Ecto neural progenitor cell (in vitro differentiated cells): ENCODE measurements around the gene UBE2L5.

Experiments
- DNase-seq: peaks from one replicate; pipeline ENCODE4 v3.0.0-alpha.2; 2018; ENCODE audit warnings: low spot score

Gene UBE2L5

GRCh38 chr13:30422054-30422839 lies at the start of gene UBE2L5:
UBE2L5 (plus strand) TSS chr13:30422493; CDS start chr13:30427991, 5,498 bp downstream.
- peak; percentile 91 for DNase-seq

GRCh38 chr13:30373727-30374126 lies 48.6 kb upstream of the UBE2L5 start:
- DNase-seq, result no peak

- no peak for DNase-seq
Measured at GRCh38 chr13:30375265-30375835, 46.9 kb upstream of the UBE2L5 start.

- no peak for DNase-seq
Measured at GRCh38 chr13:30376426-30377311, 45.6 kb upstream of the UBE2L5 start.

GRCh38 chr13:30377312-30377685 lies 45.0 kb upstream of the UBE2L5 start:
- DNase-seq, result no peak

DNA sequence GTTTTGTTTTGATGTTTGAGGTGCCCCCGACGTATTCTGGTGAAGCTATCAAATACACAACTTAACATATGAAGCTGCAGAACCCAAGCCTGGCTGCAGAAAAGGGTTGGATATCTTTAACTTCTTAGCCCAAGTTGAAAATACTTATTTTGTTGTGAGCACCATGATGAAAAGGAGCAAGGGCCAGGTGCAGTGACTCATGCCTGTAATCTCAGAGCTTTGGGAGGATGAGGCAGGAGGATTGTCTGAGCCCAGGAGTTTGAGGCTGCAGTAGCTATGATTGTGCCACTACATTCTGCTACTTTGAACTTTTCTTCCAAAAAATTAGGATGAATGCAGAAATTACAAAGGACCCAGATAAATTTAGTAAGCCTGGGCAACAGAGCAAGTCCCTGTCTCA lies 44.1 kb upstream of the UBE2L5 start:
- DNase-seq, result no peak

DNA sequence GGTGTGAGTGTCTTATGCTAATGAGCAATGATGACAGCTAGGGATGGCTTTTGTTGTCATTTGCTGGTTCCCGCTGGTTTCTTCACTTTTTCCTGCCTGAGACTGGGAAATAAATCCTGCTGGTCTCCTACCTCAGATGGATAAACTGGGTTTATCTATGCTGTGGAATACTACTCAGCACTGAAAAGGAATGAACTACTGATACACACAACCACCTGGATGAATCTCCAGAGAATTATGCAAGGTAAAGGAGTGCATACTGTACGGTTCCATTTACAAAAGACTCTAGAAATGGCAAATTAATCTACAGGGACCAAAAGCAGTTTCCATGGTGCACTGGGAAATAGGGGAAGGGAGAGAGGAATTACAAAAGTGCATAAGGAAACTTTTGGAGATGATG lies 41.2 kb upstream of the UBE2L5 start:
- DNase-seq, result no peak

GRCh38 chr13:30382836-30383525 lies 39.3 kb upstream of the UBE2L5 start:
- DNase-seq, result no peak

GRCh38 chr13:30388406-30389283 lies 33.6 kb upstream of the UBE2L5 start:
- no peak for DNase-seq

DNA sequence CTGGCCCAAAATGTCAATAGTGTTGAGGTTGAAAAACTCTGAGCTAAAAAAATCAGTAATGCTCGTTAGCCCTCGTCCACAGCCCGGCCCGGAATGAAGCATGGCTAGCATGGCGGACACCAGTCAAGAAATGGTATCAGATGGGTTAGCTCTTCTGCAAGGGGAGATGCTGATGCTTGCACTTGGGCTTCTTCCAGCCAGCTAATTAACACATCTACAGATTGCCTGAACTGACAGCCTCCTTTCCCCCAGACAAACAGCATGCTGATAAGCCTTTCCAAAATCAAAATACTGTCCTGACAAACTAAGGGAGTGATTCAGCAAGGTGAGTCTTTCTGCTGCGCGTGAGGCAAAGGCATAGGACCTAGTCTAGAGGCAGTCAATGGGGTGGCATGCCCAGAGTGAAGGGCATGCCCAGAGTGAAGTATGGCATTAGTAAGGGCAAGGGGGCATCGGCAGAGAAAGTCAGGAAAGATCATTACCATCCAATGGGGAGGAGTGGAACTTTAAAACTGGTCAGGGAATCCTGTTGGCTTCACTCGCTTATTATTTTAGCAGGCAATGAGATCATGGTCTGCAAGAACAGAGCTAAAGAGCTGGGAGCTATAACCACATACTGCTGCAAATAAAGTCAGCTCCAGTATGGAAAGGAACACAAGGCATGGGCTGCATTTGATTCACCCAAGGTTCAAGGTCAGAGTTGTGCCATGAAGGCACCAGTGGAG lies 30.2 kb upstream of the UBE2L5 start:
- DNase-seq, result no peak

- no peak for DNase-seq
Measured at GRCh38 chr13:30392681-30393045, 29.6 kb upstream of the UBE2L5 start.

DNA sequence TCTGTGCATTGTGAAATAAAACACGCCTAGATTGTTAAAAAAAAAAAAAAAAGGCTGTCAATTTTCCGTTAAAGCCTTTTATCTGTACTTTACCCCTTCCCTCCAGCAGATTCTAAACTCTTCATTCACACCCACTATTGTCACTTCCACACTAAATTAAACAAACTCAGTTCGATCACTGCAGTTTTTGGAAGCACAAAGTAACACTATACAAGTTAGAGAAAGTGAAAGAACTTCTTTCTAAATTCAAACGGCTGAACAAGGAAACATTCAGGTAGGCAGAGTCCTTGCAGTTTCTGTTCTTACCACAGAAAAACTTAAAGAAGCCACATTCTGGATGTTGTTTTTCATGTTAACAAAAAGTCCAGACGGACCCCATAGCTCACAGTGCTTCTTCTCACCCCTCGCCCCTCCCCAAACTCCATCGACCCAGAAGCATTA lies 27.5 kb upstream of the UBE2L5 start:
- no peak for DNase-seq

DNA sequence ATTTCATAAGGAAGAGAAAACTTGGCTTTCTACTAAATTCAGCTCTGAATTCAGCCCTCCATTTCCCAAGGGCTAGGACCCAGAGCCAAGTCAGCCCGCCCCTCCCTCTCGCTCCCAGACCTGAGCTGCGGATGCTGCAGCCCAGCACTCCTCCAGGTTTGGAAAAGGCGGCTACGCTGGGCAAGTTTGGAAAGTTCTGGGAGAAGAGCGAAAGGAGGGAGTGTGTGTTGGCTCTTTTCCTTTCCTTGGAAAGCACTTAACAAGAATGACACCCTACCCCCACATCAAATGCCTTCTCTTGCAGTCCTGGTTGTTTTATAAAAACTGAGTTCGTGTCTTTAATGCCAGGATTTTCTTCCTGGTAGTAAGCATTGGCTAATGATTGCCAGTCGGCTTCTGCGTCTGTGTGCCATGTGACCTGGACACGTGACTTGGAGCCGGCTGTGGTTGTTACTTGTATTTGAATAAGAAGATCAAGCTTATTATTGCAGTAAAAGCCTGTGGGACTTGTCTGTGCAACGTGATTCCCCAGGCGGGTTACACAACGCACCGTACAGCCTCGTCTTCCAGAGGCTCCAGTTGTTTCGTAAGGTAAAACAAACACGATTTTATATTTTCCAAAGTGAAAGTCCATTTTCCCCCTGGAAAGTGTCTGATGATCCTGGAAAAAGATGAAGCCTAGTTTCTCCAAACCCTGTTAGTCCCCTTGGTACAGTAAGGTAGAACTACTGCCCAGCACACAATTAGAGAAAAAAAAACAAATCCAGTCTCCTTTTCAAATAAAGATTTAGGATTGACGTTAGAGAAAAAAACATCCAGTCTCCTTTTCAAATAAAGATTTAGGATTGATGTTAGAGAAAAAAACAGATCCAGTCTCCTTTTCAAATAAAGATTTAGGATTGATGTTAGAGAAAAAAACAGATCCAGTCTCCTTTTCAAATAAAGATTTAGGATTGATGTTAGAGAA lies 26.8 kb upstream of the UBE2L5 start:
- peak; percentile 66 for DNase-seq

- DNase-seq, result no peak
Measured at GRCh38 chr13:30396434-30397075, 25.7 kb upstream of the UBE2L5 start.

GRCh38 chr13:30398601-30399072 lies 23.7 kb upstream of the UBE2L5 start:
- no peak for DNase-seq

DNA sequence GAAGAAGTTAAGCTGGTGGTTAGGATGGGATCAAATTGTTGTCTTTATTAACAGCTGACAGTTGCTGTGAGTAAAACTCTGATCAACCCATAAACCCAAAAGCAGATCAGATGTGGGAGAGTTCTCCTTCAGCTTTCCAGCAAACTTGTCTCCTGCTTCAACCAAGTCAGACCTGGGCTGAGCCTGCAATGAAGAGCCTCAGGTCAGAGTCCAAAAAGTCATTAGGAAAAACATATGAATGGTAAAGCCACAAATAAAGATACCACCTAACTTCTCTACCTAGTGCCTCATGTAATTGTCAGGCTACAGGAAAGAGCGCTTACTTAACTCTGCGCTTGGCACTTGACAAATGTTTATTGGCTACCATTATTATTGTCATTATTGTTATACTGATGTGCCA lies 21.9 kb upstream of the UBE2L5 start:
- no peak for DNase-seq

- DNase-seq, result no peak
Measured at GRCh38 chr13:30401347-30401746, 20.9 kb upstream of the UBE2L5 start.

DNA sequence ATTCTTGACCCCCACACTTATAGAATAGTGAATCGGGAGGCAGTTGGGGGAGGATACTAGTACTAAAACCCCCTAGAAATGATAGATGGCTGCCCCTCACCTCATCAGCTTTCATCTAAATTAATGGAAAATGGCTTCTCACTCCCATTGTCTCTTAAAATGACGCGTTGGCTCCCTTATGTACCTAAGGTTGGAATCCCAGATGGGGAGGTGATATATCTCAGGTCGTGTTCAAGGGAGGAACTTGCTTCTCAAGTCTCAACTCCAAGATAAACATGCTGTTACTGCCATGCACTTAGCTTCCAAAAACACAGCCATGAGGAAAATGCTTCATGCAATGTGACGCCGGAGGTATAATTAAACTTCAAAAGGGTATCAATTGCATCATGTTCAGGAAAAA lies 18.8 kb upstream of the UBE2L5 start:
- no peak for DNase-seq

- DNase-seq, result no peak
Measured at GRCh38 chr13:30404207-30404606, 18.1 kb upstream of the UBE2L5 start.
